ENCODE measurements around the gene CARHSP1.

- TF ChIP-seq, protein P1, sequence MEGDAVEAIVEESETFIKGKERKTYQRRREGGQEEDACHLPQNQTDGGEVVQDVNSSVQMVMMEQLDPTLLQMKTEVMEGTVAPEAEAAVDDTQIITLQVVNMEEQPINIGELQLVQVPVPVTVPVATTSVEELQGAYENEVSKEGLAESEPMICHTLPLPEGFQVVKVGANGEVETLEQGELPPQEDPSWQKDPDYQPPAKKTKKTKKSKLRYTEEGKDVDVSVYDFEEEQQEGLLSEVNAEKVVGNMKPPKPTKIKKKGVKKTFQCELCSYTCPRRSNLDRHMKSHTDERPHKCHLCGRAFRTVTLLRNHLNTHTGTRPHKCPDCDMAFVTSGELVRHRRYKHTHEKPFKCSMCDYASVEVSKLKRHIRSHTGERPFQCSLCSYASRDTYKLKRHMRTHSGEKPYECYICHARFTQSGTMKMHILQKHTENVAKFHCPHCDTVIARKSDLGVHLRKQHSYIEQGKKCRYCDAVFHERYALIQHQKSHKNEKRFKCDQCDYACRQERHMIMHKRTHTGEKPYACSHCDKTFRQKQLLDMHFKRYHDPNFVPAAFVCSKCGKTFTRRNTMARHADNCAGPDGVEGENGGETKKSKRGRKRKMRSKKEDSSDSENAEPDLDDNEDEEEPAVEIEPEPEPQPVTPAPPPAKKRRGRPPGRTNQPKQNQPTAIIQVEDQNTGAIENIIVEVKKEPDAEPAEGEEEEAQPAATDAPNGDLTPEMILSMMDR (IDR thresholded peaks at IDR 0.05): no peak
- TF ChIP-seq POLR2A (IDR thresholded peaks at IDR 0.05): no peak
These were observed 37.4 kb downstream of the CARHSP1 start for GRCh38 chr16:8831450-8831849.

Data from uterus (tissue), 2 donors.